ENCODE data around the gene GRB10. TPM values are rescaled to one million over a fixed set of nuclear protein-coding genes. Genes with fewer than 3 reads are reported as not detected.
"Not testable (repeated sequence)": the region's sequence is repeated elsewhere in the genome, so short reads cannot be mapped to it uniquely, and the experiment has no call there.

Gene GRB10
- total and polyA plus RNA-seq, 5 experiments from 2014 or later: 0.47 to 2.9 (median 1.0) TPM

DNA sequence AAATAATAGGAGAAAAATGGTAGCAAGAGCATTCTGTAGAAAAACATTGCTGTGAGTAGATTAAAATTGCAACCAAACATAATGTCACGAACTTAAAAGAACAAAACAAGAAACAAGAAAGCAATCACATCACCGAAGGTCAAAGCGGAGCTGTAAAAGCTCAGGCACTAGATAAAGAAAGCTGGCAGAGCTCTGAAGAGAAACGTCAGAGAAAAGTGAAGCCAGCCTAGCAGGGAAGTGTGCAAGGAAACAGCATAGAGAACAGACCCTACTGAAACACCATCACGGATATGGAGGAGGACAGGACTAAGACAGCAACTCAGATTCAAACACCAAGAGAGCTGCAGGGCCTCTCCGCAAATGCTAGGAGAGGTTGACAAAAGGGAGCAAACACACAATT is 195.0 kb downstream of the GRB10 start:
- DNase-seq (no peak), ATAC-seq (no peak)
- Mint-ChIP-seq H3K27me3 (peaks cover 0 to 9% (median 5%) of the 10 kb centered on the region in 5 donors), H3K4me3 (no peak overlapping the region), H3K9me3 (peaks cover 6 to 18% (median 9%) of the 10 kb centered on the region in 9 donors), H3K36me3 (peaks cover 3 to 15% (median 5%) of the 10 kb centered on the region in 3 donors), H3K4me1 (no peaks in the 10 kb centered on the region), H3K27ac (no peak overlapping the region)
- POLR2A ChIA-PET: no interaction called here

DNA sequence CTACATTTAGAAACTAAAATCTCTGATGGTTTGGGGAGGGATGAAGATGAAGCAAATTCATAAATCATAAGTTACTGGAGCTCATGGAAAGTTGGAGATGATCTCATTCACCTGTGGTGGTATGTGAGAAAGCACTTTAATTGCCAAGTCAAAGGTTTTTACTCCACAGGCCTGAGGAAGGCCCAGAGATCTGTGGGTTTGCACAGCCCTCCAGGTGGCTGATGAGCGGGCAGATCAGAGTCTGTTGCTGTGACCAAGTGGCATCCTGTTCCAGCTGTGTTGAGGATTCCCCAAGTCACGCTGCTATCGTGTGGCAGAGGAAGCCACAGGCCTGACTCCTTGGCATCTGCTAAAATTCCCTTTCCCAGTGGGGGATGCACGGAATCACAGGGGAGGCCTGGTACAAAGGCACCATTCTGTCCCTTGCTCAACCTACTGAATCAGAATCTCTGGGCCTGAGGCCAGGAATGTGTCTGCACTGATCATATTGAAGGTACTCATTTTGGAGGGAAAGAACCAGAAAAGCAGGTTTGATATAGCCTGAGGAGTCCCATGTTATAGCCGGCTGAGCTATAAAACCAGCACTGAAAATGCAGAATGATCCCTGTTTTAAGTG is 197.8 kb downstream of the GRB10 start:
- no peak for DNase-seq
- POLR2A ChIA-PET: no interaction called here
- H3K9me3 Mint-ChIP-seq: peaks cover 6 to 26% (median 14%) of the 10 kb centered on the region in 9 donors
- peak overlapping the region in 1 of 10 donors; percentile 9 for H3K27ac Mint-ChIP-seq
- no peak for ATAC-seq
- H3K4me1 Mint-ChIP-seq: no peaks in the 10 kb centered on the region
- no peak overlapping the region for H3K4me3 Mint-ChIP-seq
- H3K36me3 Mint-ChIP-seq: peaks cover 0 to 25% (median 6%) of the 10 kb centered on the region in 3 donors
- H3K27me3 Mint-ChIP-seq: peaks cover 1 to 15% (median 10%) of the 10 kb centered on the region in 5 donors

GRCh38 chr7:50584386-50584785 is 198.3 kb downstream of the GRB10 start:
- H3K36me3 Mint-ChIP-seq: peaks cover 0 to 25% (median 6%) of the 10 kb centered on the region in 3 donors

DNA sequence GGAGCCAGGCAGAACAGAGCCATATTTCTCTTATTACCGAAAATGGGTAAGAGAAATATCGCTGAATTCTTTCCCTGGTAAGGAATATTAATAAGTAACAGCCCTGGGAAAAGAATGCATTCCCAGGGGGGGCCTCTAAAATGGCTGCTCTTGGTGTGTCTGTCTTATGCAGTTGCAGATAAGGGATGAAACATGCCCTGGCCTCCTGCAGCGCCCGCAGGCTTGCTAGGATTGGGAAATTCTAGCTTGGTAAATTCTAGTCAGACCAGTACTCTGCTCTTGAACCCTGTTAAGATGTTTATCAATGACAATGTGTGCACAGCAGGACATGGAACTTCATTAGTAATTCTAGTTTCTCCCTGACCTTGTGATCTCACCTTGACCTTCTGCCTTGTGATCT is 199.4 kb downstream of the GRB10 start:
- H3K27ac Mint-ChIP-seq, H3K4me3 Mint-ChIP-seq, H3K4me1 Mint-ChIP-seq, ATAC-seq, POLR2A ChIA-PET, DNase-seq: not testable (repeated sequence)
- H3K27me3 Mint-ChIP-seq: peaks cover 1 to 13% (median 10%) of the 10 kb centered on the region in 5 donors
- H3K9me3 Mint-ChIP-seq: peaks cover 6 to 29% (median 14%) of the 10 kb centered on the region in 9 donors
- peaks cover 0 to 25% (median 6%) of the 10 kb centered on the region in 3 donors for H3K36me3 Mint-ChIP-seq

More at GRCh38 chr7:50584386-50584785, 198.3 kb downstream of the GRB10 start:
- POLR2A ChIA-PET: no interaction called here
- H3K4me1 Mint-ChIP-seq: no peaks in the 10 kb centered on the region
- no peak overlapping the region for H3K4me3 Mint-ChIP-seq
- H3K9me3 Mint-ChIP-seq: peaks cover 6 to 26% (median 14%) of the 10 kb centered on the region in 9 donors
- ATAC-seq (no peak), DNase-seq (no peak)
- H3K27ac Mint-ChIP-seq: no peak overlapping the region
- H3K27me3 Mint-ChIP-seq: peaks cover 1 to 13% (median 10%) of the 10 kb centered on the region in 5 donors

GRCh38 chr7:50582271-50582670 is 200.4 kb downstream of the GRB10 start:
- H3K27ac Mint-ChIP-seq, H3K4me3 Mint-ChIP-seq, H3K4me1 Mint-ChIP-seq, POLR2A ChIA-PET, DNase-seq, ATAC-seq: not testable (repeated sequence)
- H3K36me3 Mint-ChIP-seq: peaks cover 0 to 34% (median 14%) of the 10 kb centered on the region in 3 donors
- H3K27me3 Mint-ChIP-seq: peaks cover 3 to 11% (median 6%) of the 10 kb centered on the region in 5 donors
- H3K9me3 Mint-ChIP-seq: peaks cover 13 to 36% (median 20%) of the 10 kb centered on the region in 9 donors

DNA sequence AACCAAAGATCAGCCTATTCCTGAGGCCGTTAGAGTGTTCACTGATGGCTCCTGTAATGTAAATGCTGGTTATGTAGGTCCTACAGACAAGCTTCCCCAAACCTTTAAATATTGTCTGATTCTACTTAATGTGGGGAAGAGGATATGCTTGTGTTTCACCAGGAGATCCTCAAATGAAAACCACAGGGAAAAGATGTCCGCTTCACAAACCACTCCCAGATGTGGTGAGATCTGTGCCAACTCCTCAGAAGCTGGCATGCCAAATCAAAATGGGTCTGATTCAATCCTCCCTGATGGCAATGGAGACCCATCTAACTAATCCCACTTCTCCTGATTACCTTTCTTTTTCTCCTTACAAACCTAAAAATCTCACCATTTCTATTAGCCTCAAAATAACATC is 202.0 kb downstream of the GRB10 start:
- DNase-seq, H3K4me1 Mint-ChIP-seq, POLR2A ChIA-PET, H3K4me3 Mint-ChIP-seq, ATAC-seq, H3K27ac Mint-ChIP-seq: not testable (repeated sequence)
- peaks cover 0 to 40% (median 15%) of the 10 kb centered on the region in 3 donors for H3K36me3 Mint-ChIP-seq
- H3K9me3 Mint-ChIP-seq: peaks cover 13 to 43% (median 25%) of the 10 kb centered on the region in 9 donors
- H3K27me3 Mint-ChIP-seq: peaks cover 3 to 11% (median 6%) of the 10 kb centered on the region in 5 donors

GRCh38 chr7:50580057-50580456 is 202.6 kb downstream of the GRB10 start:
- DNase-seq: no peak
- no peak overlapping the region for H3K4me3 Mint-ChIP-seq
- peaks cover 0 to 2% (median 0%) of the 10 kb centered on the region in 4 donors for H3K4me1 Mint-ChIP-seq
- no peak overlapping the region for H3K27ac Mint-ChIP-seq
- no peak for ATAC-seq
- peaks cover 13 to 43% (median 26%) of the 10 kb centered on the region in 9 donors for H3K9me3 Mint-ChIP-seq
- peaks cover 3 to 14% (median 9%) of the 10 kb centered on the region in 5 donors for H3K27me3 Mint-ChIP-seq
- H3K36me3 Mint-ChIP-seq: peaks cover 0 to 40% (median 15%) of the 10 kb centered on the region in 3 donors
- POLR2A ChIA-PET: no interaction called here

GRCh38 chr7:50578105-50578504 is 204.6 kb downstream of the GRB10 start:
- H3K4me1 Mint-ChIP-seq, H3K27ac Mint-ChIP-seq, DNase-seq, ATAC-seq, POLR2A ChIA-PET: not testable (repeated sequence)
- Mint-ChIP-seq H3K36me3 (peaks cover 0 to 29% (median 12%) of the 10 kb centered on the region in 3 donors), H3K27me3 (peaks cover 3 to 15% (median 9%) of the 10 kb centered on the region in 5 donors), H3K9me3 (peaks cover 11 to 31% (median 20%) of the 10 kb centered on the region in 9 donors), H3K4me3 (peak overlapping the region in 1 of 10 donors; percentile 7)

DNA sequence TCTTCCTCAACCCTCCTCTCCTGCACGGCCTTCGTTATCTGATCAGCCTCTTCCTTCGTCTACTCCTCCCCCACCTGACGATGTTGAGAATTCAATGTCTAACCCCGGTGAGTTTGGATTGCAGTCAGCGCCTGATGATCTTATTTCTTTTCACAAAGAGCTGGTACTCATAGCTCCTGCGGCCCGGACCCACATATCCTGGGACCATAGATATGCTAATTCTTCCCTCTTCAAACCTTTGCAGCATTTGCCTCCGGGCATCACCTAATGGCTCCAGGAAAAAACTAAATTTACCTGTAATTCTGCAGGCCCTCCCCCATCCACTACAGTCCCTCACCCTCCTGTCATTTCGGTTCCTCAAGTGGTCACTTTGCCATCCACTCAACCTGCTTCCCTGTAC is 205.1 kb downstream of the GRB10 start:
- peaks cover 3 to 15% (median 9%) of the 10 kb centered on the region in 5 donors for H3K27me3 Mint-ChIP-seq

DNA sequence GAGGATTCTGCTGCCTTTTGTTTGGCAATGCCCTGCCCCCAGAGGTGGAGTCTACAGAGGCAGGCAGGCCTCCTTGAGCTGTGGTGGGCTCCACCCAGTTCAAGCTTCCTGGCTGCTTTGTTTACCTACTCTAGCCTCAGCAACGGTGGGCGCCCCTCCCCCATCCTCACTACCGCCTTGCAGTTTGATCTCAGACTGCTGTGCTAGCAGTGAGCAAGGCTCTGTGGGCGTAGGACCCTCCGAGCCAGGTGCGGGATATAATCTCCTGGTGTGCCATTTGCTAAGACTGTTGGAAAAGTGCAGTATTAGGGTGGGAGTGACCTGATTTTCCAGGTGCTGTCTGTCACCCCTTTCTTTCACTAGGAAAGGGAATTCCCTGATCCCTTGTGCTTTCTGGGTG is 206.3 kb downstream of the GRB10 start:
- H3K4me3 Mint-ChIP-seq, H3K4me1 Mint-ChIP-seq, DNase-seq, H3K27ac Mint-ChIP-seq, ATAC-seq, POLR2A ChIA-PET: not testable (repeated sequence)
- Mint-ChIP-seq H3K27me3 (peaks cover 5 to 15% (median 9%) of the 10 kb centered on the region in 5 donors), H3K36me3 (peaks cover 0 to 20% (median 9%) of the 10 kb centered on the region in 3 donors), H3K9me3 (peaks cover 7 to 26% (median 17%) of the 10 kb centered on the region in 9 donors)

More for the DNA sequence above, 205.1 kb downstream of the GRB10 start:
- ATAC-seq (no peak), DNase-seq (no peak)
- Mint-ChIP-seq H3K4me3 (peak overlapping the region in 1 of 10 donors; percentile 7), H3K36me3 (peaks cover 0 to 24% (median 10%) of the 10 kb centered on the region in 3 donors), H3K27ac (no peak overlapping the region), H3K4me1 (peaks cover 0 to 2% (median 0%) of the 10 kb centered on the region in 4 donors), H3K9me3 (peaks cover 7 to 26% (median 16%) of the 10 kb centered on the region in 9 donors)
- POLR2A ChIA-PET: no interaction called here

- Mint-ChIP-seq H3K27me3 (peaks cover 0 to 13% (median 7%) of the 10 kb centered on the region in 5 donors), H3K9me3 (peaks cover 0 to 20% (median 7%) of the 10 kb centered on the region in 9 donors), H3K4me3 (no peak overlapping the region), H3K36me3 (peaks cover 0 to 5% (median 0%) of the 10 kb centered on the region in 3 donors), H3K4me1 (no peaks in the 10 kb centered on the region), H3K27ac (no peak overlapping the region)
- ATAC-seq (no peak), DNase-seq (no peak)
- POLR2A ChIA-PET: no interaction called here
These were observed 214.9 kb downstream of the GRB10 start for GRCh38 chr7:50567715-50568261.

GRCh38 chr7:50565977-50566376 is 216.7 kb downstream of the GRB10 start:
- H3K4me1 Mint-ChIP-seq: no peaks in the 10 kb centered on the region
- no peak overlapping the region for H3K27ac Mint-ChIP-seq
- no peak overlapping the region for H3K4me3 Mint-ChIP-seq
- DNase-seq (no peak), ATAC-seq (no peak)
- peaks cover 0 to 5% (median 0%) of the 10 kb centered on the region in 3 donors for H3K36me3 Mint-ChIP-seq
- peaks cover 0 to 13% (median 9%) of the 10 kb centered on the region in 5 donors for H3K27me3 Mint-ChIP-seq
- H3K9me3 Mint-ChIP-seq: peaks cover 0 to 12% (median 4%) of the 10 kb centered on the region in 9 donors
- POLR2A ChIA-PET: no interaction called here

DNA sequence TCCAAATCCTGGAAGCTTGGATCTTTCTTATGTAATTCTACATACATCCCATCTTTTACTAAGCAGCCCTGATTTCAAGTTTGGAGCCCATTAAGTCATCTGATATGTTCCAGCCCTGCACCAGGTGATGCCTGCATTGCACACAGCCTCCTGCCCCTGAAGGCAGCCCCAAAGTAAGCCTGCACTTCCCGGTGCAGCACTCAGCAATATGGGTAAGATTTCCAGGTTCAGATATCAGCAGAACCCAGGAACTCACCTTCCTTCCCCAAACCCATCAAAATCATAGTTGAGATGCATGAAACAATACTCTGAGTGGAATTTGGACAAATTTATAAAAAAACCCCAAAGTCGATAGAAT is 217.2 kb downstream of the GRB10 start:
- peaks cover 0 to 3% (median 0%) of the 10 kb centered on the region in 3 donors for H3K36me3 Mint-ChIP-seq
- POLR2A ChIA-PET: no interaction called here

More for the DNA sequence above, 217.2 kb downstream of the GRB10 start:
- no peaks in the 10 kb centered on the region for H3K4me1 Mint-ChIP-seq
- peaks cover 0 to 13% (median 9%) of the 10 kb centered on the region in 5 donors for H3K27me3 Mint-ChIP-seq
- ATAC-seq (no peak), DNase-seq (no peak)
- H3K9me3 Mint-ChIP-seq: peaks cover 0 to 9% (median 2%) of the 10 kb centered on the region in 9 donors
- no peak overlapping the region for H3K4me3 Mint-ChIP-seq
- no peak overlapping the region for H3K27ac Mint-ChIP-seq

Data from naive thymus-derived CD8-positive, alpha-beta T cell (primary cell).